HEK293T (cell line): ENCODE data around the gene CLCNKB.

Source experiments
- FOXM1 ChIP-seq: fragments of 450-650 bp; IDR thresholded peaks from 2 replicates; pipeline ENCODE4 v1.6.1; 2017; ENCODE audit warnings: mild to moderate bottlenecking, borderline replicate concordance
- NFRKB ChIP-seq: fragments of 450-650 bp; IDR thresholded peaks from 2 replicates; pipeline ENCODE4 v1.6.1; 2016; ENCODE audit warnings: mild to moderate bottlenecking, moderate library complexity
- SP1 ChIP-seq: fragments of 450-650 bp; IDR thresholded peaks from 2 replicates; pipeline ENCODE4 v1.6.1; 2017
- SUZ12 ChIP-seq: fragments of 450-650 bp; IDR thresholded peaks from 2 replicates; pipeline ENCODE4 v1.6.1; 2016; ENCODE audit warnings: mild to moderate bottlenecking
- TARDBP ChIP-seq: fragments of 450-650 bp; IDR thresholded peaks from 2 replicates; pipeline ENCODE4 v1.6.1; 2016

DNA sequence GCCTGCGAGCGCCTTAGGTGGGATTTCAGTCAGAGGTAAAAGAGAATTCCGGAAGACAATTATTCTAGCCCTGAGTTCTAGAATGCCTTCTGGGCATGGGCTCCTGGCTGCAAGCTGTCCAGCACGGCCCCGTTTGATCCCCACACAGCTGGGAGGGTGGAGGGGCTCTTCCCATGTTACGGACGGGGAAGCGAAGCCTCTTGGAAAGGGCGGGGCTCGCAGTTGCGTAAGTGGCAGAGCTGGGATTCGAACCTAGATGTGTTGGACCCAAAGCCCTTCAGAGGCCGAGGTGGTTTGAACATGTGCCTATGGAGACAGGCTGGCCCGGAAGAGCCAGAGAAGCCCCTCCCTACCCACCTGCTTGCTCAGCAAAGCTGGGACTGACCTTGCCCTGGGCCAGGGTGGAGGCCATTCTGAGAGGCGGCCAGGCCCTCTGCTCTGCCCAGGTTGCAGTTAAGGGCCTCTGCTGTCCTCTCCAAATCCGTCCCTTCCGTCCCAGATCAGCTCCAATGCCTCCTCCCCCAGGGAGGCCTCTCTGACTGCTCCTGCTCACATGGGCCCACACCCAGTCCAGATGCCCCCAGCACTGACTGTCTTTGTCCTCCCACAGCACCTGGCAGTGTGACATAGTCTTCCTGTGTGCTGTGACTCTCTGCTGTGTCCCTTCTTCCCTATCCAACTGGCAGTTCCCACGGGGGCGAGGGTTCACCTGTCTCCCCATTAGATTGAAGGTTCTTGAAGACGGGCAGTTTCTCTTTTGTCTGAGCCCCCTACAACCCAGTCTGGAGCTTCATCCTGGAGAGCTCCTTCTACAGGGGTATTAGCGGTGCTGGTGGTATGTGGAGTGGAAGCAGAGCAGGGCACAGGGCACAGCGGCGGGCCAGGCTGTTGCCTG, 24.6 kb upstream of the CLCNKB start:
- TF ChIP-seq TARDBP = no peak
- TF ChIP-seq SP1 = no peak
- no peak for TF ChIP-seq SUZ12
- no peak for TF ChIP-seq NFRKB
- TF ChIP-seq FOXM1 = no peak
